Loucy (cell line): ENCODE data around the gene NAPSA.

Experiments
- H2AFZ ChIP-seq: fragments of 200-600 bp; sonication (generic); 2 replicates; pipeline ENCODE4 v1.6.0; 2016; ENCODE audit warnings: antibody characterized with exemption, mild to moderate bottlenecking, low read length, moderate library complexity
- H3F3A ChIP-seq: fragments of 200-600 bp; 2 replicates; pipeline ENCODE4 v1.6.0; 2016; ENCODE audit warnings: antibody characterized with exemption, low read depth, mild to moderate bottlenecking
- H3K27me3 ChIP-seq: fragments of 200-600 bp; sonication (generic); 2 replicates; pipeline ENCODE4 v1.6.1; 2014; ENCODE audit warnings: low read length, mild to moderate bottlenecking; ENCODE audit not compliant: insufficient read depth, poor library complexity, severe bottlenecking
- H3K36me3 ChIP-seq: fragments of 200-600 bp; sonication (generic); 2 replicates; pipeline ENCODE4 v1.6.1; 2016; ENCODE audit warnings: low read length; ENCODE audit not compliant: insufficient read depth
- H3K4me1 ChIP-seq: fragments of 200-600 bp; sonication (generic); 2 replicates; pipeline ENCODE4 v1.5.1; 2014; ENCODE audit warnings: low read length, mild to moderate bottlenecking; ENCODE audit not compliant: insufficient read depth, poor library complexity, severe bottlenecking
- H3K4me2 ChIP-seq: fragments of 200-600 bp; sonication (generic); 2 replicates; pipeline ENCODE4 v1.6.0; 2014; ENCODE audit warnings: antibody characterized with exemption, low read length, low read depth, mild to moderate bottlenecking; ENCODE audit not compliant: poor library complexity, severe bottlenecking
- H3K4me3 ChIP-seq: fragments of 200-600 bp; sonication (generic); 2 replicates; pipeline ENCODE4 v1.5.1; 2014; ENCODE audit warnings: low read length, mild to moderate bottlenecking, mixed read lengths; ENCODE audit not compliant: poor library complexity, severe bottlenecking
- H3K79me2 ChIP-seq: fragments of 200-600 bp; sonication (generic); 2 replicates; pipeline ENCODE4 v1.6.1; 2014; ENCODE audit warnings: low read length; ENCODE audit not compliant: insufficient read depth
- H3K9ac ChIP-seq: fragments of 200-600 bp; sonication (generic); 2 replicates; pipeline ENCODE4 v1.6.0; 2014; ENCODE audit warnings: mild to moderate bottlenecking, low read depth, low read length, moderate library complexity; ENCODE audit not compliant: poor library complexity, severe bottlenecking
- H3K9me2 ChIP-seq: fragments of 200-600 bp; sonication (generic); replicated peaks from 2 replicates; pipeline ENCODE4 v1.6.1; 2016; ENCODE audit warnings: low read depth, low read length, mixed read lengths
- H3K9me3 ChIP-seq: fragments of 200-600 bp; sonication (generic); 2 replicates; pipeline ENCODE4 v1.6.1; 2014; ENCODE audit warnings: mild to moderate bottlenecking, antibody characterized with exemption, low read length, low read depth; ENCODE audit not compliant: insufficient read depth
- H4K20me1 ChIP-seq: fragments of 200-600 bp; sonication (generic); 2 replicates; pipeline ENCODE4 v1.6.0; 2014; ENCODE audit warnings: antibody characterized with exemption, low read length, mild to moderate bottlenecking; ENCODE audit not compliant: insufficient read depth, poor library complexity, severe bottlenecking
- EZH2phosphoT487 ChIP-seq: fragments of 200-600 bp; IDR thresholded peaks from 2 replicates; pipeline ENCODE4 v1.6.1; 2018; ENCODE audit warnings: antibody characterized with exemption, mild to moderate bottlenecking, moderate library complexity, borderline replicate concordance
- TF ChIP-seq, protein P1 (sequence below): fragments of 200-600 bp; sonication (generic); conservative IDR thresholded peaks from 2 replicates; pipeline ENCODE4 v1.5.1; 2014; ENCODE audit warnings: mild to moderate bottlenecking, antibody characterized with exemption, low read length

Gene NAPSA

DNA sequence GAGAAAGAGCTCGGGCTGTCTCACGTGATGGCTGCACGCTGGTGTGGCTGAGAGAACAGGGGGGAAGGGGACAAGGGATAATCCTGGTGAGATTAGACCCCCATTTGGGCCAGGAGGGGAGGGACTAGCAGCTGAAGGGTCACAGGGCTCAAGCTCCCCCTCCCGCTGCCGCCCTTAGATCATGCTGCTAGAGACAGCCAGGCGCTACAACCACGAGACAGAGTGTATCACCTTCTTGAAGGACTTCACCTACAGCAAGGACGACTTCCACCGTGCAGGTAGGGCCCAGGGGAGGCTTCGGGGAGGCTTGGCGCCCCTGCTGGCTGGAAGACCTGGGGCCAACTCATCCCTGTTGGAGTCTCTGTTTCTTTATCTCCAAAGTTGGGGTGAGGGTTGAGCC lies 14.2 kb upstream of the NAPSA start:
- Histone ChIP-seq H2AFZ (no peak overlapping the region), H3K79me2 (peaks cover 14% of the 10 kb centered on the region), H3K4me1 (peaks cover 11% of the 10 kb centered on the region), H3K4me2 (no peak overlapping the region), H3F3A (peaks cover 8% of the 10 kb centered on the region; the same call in 1 of the 2 replicates), H3K27me3 (no peaks in the 10 kb centered on the region), H3K4me3 (no peak overlapping the region), H3K9ac (no peak overlapping the region), H3K9me2 (no peaks in the 10 kb centered on the region), H3K9me3 (no peaks in the 10 kb centered on the region), H3K36me3 (peaks cover 28% of the 10 kb centered on the region; the same call in 1 of the 2 replicates), H4K20me1 (peaks cover 20% of the 10 kb centered on the region)
- TF ChIP-seq, protein P1, sequence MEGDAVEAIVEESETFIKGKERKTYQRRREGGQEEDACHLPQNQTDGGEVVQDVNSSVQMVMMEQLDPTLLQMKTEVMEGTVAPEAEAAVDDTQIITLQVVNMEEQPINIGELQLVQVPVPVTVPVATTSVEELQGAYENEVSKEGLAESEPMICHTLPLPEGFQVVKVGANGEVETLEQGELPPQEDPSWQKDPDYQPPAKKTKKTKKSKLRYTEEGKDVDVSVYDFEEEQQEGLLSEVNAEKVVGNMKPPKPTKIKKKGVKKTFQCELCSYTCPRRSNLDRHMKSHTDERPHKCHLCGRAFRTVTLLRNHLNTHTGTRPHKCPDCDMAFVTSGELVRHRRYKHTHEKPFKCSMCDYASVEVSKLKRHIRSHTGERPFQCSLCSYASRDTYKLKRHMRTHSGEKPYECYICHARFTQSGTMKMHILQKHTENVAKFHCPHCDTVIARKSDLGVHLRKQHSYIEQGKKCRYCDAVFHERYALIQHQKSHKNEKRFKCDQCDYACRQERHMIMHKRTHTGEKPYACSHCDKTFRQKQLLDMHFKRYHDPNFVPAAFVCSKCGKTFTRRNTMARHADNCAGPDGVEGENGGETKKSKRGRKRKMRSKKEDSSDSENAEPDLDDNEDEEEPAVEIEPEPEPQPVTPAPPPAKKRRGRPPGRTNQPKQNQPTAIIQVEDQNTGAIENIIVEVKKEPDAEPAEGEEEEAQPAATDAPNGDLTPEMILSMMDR: no peak
- no peak for TF ChIP-seq EZH2phosphoT487

DNA sequence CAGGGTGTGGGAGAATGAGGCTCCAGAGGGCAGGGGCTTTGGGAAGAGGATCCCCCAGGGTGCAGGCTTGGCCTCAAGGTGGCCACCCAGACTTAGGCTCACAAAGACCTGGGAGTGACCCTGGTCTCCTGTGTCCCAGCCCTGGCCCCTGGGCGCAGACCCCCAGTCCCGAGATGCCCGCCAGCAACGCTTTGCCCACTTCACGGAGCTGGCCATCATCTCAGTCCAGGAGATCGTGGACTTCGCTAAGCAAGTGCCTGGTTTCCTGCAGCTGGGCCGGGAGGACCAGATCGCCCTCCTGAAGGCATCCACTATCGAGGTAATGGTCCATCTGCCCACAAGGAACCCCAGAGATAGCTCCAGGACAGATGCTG lies 13.4 kb upstream of the NAPSA start:
- Histone ChIP-seq H2AFZ (no peak overlapping the region), H3K36me3 (peaks cover 28% of the 10 kb centered on the region; the same call in 1 of the 2 replicates), H4K20me1 (peaks cover 18% of the 10 kb centered on the region)

DNA sequence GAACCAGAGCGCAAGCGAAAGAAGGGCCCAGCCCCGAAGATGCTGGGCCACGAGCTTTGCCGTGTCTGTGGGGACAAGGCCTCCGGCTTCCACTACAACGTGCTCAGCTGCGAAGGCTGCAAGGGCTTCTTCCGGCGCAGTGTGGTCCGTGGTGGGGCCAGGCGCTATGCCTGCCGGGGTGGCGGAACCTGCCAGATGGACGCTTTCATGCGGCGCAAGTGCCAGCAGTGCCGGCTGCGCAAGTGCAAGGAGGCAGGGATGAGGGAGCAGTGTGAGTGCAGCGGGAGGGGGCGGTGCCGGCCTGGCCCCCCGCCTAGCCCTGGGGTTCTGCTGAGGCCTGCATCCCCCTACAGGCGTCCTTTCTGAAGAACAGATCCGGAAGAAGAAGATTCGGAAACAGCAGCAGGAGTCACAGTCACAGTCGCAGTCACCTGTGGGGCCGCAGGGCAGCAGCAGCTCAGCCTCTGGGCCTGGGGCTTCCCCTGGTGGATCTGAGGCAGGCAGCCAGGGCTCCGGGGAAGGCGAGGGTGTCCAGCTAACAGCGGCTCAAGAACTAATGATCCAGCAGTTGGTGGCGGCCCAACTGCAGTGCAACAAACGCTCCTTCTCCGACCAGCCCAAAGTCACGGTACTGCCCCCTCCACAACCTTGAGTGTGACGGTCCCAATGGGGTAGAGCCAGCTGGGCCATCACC lies 12.9 kb upstream of the NAPSA start:
- H3K4me2 ChIP-seq: no peak overlapping the region

More for the DNA sequence above, 13.4 kb upstream of the NAPSA start:
- Histone ChIP-seq H3K9ac (no peak overlapping the region), H3F3A (peaks cover 8% of the 10 kb centered on the region; the same call in 1 of the 2 replicates), H3K79me2 (peaks cover 13% of the 10 kb centered on the region; the same call in 1 of the 2 replicates), H3K27me3 (no peaks in the 10 kb centered on the region), H3K4me1 (peaks cover 10% of the 10 kb centered on the region), H3K9me2 (no peaks in the 10 kb centered on the region), H3K9me3 (no peaks in the 10 kb centered on the region), H3K4me2 (no peak overlapping the region), H3K4me3 (no peak overlapping the region)
- no peak for TF ChIP-seq EZH2phosphoT487
- TF ChIP-seq, protein P1: no peak

More for the DNA sequence above, 12.9 kb upstream of the NAPSA start:
- peaks cover 6% of the 10 kb centered on the region; the same call in 1 of the 2 replicates for H3F3A ChIP-seq
- peaks cover 13% of the 10 kb centered on the region; the same call in 1 of the 2 replicates for H3K79me2 ChIP-seq
- peaks cover 28% of the 10 kb centered on the region; the same call in 1 of the 2 replicates for H3K36me3 ChIP-seq
- no peaks in the 10 kb centered on the region for H3K9me2 ChIP-seq
- no peak for TF ChIP-seq EZH2phosphoT487
- TF ChIP-seq, protein P1: no peak
- no peaks in the 10 kb centered on the region for H3K27me3 ChIP-seq
- peaks cover 10% of the 10 kb centered on the region for H3K4me1 ChIP-seq
- no peak overlapping the region for H3K4me3 ChIP-seq
- H4K20me1 ChIP-seq: peaks cover 18% of the 10 kb centered on the region
- H3K9ac ChIP-seq: no peak overlapping the region
- no peak overlapping the region for H2AFZ ChIP-seq
- H3K9me3 ChIP-seq: no peaks in the 10 kb centered on the region
